ENCODE measurements around the gene FAHD2A. TPM values are rescaled to one million over a fixed set of nuclear protein-coding genes. Genes with fewer than 3 reads are reported as not detected.
"Not testable (repeated sequence)": the region's sequence is repeated elsewhere in the genome, so short reads cannot be mapped to it uniquely, and the experiment has no call there.

Gene FAHD2A, protein sequence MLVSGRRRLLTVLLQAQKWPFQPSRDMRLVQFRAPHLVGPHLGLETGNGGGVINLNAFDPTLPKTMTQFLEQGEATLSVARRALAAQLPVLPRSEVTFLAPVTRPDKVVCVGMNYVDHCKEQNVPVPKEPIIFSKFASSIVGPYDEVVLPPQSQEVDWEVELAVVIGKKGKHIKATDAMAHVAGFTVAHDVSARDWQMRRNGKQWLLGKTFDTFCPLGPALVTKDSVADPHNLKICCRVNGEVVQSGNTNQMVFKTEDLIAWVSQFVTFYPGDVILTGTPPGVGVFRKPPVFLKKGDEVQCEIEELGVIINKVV
- 25.7 and 32.3 TPM in 2 replicates for total RNA-seq (2014; rRNA removed; shearing (Covaris generic))

DNA sequence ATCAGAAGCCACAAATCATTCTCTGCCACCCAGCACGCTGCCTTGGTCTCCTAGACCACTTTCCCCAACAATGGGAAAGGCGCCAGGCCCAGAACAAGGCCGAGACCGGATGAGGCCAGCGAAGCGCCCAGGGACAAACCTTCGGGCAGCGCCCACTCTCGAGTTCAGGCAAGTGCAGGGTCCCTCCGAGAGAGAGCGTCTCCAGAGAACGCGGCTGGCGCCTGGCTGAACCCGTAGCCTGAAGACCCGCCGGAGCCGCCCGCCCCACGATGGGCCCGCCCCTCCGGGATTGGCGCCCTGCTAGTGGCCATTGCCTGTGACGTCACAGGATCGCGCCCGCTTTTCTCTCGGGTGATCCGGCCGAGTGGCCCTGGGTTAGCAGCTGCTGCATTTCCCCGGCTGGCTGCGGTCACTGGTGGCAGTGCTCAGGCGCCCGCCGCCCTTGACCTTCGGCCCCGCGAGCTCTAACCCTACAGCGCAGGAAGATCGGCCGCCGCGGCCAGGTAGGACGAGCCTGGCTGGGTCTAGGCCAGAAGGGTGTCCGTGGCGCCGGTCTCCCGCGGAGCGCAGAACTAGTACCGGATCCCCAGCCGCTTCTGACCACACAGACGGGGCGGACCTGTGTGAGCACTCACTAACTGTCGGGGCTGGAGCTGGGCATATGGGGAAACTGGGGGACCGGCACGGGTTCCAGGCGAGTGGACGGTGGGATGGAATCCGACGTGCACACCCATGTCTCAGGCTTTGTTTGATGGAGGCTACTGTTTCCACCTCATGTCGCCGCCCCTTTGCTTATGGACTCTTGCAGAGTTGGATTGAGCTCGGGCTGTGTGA lies at the start of gene FAHD2A:
Gene FAHD2A (plus strand): TSS at position 339 of the 834 bp plus-strand sequence. CDS start 2,851 bp downstream, outside the sequence.
- DNase-seq (ENCODE audit: low read depth) = peak; percentile 87

DNA sequence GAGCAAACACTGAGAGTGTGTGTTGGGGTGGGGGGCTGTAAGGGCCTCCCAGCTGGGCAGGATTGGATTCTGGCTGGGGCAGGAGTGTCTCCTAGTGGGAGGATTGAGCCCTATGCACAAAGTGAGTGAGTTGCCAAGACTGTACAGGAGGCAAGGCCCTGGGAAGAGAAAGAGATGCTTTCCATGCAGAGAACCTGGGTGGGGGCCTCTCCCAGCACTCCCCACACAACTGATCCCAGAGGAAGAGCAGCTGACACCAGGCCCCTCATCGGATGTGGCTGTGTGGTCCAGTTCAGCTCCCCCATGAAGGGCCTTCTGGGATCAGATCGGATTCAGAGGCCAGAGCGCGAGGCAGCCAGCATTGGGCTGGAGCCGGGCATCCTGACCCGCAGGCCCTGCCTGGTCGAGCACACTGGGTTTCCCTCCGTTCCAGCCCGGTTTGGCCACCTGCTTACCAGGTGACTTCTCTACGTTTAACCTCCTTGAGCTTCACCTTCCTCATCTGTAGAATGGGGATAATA lies 49.4 kb upstream of the FAHD2A start:
- no peak for DNase-seq (ENCODE audit: low read depth)

DNA sequence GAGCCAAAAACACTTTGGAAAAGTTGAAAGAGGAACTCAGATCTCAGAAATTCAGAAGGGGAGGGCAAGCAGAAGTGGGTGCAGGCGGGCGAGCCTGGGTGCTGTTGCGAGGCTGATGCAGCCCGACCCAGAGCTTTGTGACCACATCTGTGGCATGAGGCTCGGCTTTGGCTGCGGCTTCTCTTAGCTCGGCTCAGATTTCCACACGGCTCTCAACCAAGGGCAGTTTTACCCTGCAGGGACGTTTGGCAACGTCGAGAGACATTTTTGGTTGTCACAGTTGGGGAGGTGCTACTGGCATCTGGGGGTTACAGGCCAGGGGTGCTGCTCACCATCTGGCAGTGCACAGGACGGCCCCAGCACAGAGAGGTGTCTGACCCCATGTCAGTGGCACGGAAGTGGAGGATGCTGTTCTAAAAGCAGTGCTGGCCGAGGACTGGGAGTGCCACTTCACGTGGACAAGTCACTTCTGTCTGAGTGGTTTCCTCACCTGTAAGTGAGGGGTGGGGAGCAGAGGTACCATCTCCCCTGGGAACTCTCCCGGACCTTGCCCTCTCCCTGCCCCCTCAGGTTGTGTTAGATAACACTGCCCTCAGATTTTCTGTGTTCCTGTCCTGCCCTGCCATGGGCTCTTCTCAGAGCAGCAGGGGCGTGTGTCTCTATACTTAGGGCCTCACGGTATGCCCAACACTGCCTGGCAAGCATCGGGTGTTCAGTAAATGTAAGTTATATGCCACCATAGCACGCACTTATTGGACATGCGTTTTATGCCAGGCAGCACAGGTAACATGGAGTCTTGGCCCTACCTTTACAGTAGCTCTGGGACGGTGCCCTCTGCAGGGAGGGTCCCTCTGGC lies 48.7 kb upstream of the FAHD2A start:
- no peak for DNase-seq (ENCODE audit: low read depth)

DNA sequence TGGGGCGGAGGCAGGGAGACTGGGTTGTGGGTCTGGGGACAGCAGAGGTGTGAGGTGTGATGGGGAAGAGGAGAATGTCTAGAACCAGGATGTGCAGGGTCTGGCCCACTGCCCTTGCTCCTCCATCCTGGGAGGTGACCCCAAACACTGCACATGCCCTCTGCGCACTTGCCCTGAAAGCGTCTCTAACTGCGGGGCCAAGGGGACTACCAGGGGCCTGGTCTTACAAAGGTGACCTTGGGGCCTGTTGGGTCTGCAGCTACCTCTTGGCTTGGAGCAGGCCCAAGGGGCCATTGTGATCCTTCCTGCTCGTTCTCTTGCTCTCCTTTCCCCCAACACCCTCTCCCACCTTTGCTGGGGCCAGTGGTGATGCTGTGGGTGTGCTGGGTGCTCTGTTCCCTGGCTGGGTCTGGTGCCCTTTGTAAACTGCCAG lies 48.0 kb upstream of the FAHD2A start:
- DNase-seq (ENCODE audit: low read depth) = no peak

DNA sequence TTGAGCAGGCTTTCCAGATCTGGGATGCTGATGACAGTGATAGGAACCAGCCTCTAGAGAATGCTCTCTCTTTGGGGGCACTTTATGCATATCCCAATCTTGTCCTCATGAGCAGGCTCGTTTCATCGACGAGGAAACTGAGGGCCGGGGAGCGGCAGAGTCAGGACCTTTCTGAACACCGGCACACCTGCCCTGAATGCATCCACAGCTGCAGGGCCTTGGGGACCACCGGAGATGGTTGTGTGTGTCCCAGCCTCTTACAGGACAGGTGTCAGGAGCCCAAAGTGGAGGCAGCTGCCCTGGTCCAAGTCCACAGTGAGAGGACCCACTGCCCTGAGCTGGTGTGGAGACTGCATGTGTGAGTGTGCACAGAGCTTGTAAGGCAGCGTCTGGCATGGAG lies 47.6 kb upstream of the FAHD2A start:
- DNase-seq (ENCODE audit: low read depth) = no peak

DNA sequence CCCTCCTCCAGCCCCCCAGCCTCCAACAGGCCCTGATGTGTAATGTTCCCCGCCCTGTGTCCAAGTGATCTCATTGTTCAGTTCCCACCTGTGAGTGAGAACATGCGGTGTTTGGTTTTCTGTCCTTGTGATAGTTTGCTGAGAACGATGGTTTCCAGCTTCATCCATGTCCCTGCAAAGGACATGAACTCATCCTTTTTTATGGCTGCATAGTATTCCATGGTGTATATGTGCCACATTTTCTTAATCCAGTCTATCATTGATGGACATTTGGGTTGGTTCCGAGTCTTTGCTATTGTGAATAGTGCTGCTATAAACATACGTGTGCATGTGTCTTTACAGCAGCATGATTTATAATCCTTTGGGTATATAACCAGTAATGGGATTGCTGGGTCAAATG lies 47.0 kb upstream of the FAHD2A start:
- not testable (repeated sequence) for DNase-seq (ENCODE audit: low read depth)

DNA sequence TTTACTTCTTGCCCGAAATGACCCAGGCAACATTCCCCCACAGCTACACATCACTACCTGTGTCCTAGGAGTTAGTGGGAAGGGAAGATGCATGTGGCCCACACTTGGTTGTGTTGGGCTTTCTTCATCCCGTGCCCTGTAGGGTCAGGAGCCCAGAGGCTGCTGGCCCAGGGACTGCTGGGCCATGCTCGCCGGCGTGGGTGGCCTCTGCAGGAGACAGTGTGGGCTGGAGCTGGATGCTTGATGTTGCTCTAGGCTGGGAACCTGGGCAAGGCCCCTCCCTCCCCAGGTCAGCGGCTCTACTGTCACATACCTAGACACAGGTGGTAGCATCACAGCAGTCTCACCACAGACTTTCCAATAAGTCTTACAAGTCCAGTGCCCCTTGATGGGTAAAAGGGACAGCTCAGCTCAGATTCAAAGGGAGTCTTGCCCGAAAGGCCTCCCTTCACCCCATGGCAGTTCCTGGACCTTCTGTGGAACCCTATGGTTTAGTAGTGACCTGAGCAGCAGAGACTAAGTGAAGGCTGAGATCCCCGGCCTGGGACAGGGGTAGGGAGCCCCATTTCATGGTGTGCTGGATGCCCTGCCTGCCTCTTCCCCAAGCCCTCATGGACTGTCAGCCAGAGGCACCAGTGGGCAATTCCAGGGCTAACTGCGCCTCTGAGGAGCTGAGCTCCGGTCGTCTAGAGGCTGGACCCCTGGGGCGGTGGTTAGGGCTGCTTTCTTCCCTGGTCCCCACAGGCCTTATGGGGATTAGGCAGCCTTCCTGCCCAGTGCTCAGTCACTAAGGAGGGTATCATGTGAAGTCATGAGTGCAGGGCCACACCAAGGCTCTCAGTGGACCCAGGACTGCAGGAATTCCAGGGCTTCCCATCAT lies 45.4 kb upstream of the FAHD2A start:
- no peak for DNase-seq (ENCODE audit: low read depth)

DNA sequence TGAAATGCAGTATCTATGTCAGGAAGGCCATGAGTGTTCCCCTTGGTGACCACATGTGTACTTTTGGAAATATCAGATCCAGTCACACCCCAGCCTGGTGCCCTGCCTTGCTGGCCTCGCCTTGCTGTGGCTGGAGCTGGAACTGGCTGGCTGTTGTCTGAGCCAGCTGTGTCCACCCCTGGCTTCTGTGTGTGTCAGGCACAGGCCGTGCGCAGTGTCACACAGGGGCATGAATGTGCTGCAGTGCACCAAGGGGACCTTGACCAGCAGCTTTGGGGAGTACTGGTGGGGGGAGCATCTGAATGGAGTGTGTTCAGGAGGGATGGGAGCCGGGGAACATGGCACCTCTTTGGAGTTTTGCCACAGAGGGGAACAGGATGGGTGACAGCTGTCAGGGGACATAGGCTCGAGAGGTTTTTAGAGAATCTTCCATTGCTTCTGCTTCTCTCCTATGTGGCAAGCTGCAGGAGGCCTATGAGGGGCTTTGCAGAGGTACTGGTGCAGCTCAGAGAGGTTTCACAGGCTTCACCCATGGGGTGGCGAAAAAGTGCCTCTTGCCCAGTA lies 44.7 kb upstream of the FAHD2A start:
- DNase-seq (ENCODE audit: low read depth) = no peak

DNA sequence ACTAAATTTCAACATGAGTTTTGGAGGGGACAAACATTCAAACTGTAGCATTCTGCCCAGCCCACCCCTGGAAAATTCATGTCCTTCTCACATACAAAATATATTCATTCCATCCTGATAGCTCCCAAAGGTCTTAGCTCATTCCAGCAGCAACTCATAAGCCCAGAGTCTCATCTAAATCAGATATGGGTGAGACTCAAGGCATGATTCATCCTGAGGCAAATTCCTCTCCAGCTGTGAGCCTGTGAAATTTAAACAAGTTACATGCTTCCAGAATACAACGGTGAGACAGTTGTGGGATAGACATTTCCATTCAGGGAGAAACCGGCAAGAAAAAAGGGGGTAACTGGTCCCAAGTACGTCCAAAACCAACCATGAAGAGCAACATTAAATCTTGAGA lies 43.5 kb upstream of the FAHD2A start:
- DNase-seq (ENCODE audit: low read depth) = peak; percentile 72

DNA sequence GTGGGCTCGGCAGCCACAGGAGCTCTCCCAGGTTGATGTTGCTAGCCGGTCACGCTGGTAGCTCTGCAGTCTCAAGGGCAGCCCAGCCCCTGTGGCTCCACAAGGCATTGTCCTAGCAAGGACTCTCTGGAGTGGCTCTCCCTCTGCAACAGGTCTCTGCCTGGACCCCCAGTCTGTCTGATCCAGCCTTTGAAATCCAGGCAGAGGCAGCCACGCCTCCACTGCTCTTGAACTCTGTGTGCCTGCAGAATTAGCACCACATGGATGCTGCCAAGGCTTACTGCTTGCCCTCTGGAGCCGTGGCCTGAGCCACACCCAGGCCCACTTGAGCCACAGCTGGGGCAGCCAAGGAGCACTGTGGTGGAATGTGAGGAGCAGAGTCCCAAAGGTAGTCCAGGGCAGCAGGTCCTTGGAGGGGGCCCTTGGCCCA lies 43.0 kb upstream of the FAHD2A start:
- DNase-seq (ENCODE audit: low read depth) = no peak

DNA sequence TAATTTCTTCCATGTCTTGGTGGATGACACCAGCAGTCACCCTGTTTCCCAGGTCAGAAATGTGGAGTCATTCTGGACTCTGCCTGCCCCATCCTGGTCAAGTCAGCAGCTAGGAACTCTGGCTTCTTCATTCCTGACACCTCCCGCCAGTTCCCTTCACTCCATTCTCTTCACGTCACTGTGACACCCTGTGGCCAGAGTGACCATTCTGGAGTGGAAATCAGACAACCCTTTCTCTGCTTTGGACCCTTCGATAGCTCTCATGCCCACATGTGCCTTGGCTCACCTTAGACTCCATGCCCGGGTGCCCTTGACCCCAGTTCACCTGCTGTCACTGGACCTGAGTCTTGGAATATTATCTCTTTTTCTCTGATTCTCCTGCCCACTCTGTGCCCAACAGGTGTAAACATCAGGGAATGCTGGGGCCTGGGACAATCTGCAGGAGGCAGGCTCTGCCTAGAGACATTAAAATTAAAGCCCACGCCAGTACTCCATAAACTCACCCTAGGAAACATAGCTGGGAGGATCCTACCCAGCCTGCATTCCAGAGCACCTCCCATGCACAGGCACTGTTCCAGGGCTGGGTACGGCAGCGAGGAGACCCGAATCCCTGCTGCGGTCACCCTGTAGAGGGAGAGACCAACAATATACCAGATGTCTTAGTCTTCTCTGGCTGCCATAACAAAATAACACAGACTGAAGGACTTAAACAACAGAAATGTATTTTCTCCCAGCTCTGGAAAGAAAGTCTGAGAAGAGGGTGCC lies 41.1 kb upstream of the FAHD2A start:
- no peak for DNase-seq (ENCODE audit: low read depth)

DNA sequence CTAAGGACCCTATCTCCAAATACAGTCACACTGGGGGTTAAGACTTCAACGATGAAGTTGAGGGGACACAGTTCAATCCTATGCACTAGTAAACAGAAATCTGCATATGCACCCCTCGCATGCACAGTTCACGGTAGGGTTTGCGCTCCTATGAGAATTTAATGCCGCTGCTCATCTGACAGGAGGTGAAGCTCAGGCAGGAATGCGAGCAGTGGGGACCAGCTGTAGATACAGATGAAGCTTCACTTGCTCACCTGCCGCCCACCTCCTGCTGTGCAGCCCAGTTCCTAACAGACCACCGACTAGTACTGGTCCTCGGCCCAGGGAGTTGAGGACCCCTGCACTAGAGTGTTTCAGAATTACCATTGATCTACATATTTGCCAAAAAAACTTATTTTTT lies 40.0 kb upstream of the FAHD2A start:
- DNase-seq (ENCODE audit: low read depth) = no peak

DNA sequence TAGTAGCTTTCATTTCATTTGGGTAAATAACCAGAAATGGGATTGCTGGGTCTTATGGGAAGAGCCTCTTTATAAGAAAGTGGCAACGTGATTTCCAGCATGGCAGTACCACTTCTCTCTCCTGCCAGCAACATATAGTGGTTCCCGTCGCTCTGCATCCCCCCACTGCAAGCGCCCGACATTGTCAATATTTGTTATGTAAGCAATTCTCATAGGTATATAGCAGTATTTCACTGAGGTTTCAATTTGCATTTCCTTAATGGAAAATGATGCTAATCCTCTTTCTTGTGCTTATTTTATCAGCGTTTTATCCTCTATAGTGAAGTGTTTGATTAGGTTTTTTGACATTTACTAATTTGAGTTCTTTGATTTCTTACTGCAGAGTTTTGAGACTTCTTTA lies 36.0 kb upstream of the FAHD2A start:
- no peak for DNase-seq (ENCODE audit: low read depth)

DNA sequence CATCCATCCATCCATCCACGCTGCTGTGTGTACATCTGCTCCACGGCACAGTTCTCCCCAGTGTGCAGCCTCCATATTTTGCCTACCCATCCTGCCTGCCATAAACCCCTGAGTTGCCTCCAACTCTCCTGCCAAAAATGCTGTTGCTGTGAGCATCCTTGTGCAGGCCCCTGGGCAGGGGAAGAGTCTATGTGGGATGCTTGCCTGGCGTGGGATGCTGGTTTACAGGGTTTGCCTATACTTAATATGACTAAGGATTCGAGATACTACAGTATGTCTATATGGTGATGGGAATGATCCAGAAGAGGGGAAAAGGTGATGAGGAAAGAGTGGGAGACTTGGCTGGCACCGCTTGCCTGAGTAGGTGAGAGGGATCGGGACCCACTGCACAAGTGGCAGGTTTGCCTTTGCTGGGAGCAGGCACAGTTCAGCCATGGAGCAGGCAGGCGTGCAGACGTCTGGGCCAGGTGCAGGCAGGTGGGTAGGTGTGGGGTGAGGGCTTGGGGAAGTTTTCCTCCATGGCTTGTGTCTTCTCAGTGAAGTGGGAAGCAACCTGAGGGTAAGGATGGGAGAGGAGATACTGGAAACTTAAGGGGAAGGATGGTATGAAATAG lies 30.2 kb upstream of the FAHD2A start:
- no peak for DNase-seq (ENCODE audit: low read depth)

DNA sequence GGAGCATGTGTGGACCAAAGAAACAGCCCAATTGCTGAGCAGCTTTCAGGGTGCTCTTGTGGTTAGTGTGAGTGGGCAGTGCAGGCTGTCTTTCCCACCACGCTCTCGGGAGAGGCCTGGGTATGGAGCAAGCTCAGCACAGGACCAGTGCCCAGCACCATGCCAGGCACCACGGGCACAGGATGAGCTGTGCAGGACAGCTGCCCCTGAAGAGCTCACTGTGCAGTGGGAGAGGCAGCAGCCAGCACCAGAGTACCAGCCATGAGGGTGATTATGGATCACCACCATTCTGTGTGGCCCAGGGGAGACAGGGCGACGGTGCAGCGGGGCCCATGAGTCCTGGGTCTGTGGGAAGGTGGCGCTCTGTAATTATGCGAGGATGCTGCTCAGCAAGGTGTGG lies 29.7 kb upstream of the FAHD2A start:
- DNase-seq (ENCODE audit: low read depth) = no peak

DNA sequence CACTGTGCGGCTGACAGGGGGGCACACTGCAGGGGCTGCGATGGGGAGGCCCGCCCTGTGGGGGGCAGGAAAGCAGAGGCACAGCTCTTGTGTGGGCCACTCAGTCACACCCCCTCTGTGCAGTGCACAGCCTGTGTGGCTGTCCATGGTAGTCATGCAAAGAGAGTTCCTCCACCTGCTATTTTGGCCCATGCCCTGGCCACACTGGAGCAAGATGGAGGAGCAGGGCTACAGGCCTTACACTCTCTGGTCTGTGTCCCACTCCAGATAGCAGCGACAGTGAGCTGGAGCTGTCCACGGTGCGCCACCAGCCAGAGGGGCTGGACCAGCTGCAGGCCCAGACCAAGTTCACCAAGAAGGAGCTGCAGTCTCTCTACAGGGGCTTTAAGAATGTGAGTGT lies 28.5 kb upstream of the FAHD2A start:
- DNase-seq (ENCODE audit: low read depth) = no peak

DNA sequence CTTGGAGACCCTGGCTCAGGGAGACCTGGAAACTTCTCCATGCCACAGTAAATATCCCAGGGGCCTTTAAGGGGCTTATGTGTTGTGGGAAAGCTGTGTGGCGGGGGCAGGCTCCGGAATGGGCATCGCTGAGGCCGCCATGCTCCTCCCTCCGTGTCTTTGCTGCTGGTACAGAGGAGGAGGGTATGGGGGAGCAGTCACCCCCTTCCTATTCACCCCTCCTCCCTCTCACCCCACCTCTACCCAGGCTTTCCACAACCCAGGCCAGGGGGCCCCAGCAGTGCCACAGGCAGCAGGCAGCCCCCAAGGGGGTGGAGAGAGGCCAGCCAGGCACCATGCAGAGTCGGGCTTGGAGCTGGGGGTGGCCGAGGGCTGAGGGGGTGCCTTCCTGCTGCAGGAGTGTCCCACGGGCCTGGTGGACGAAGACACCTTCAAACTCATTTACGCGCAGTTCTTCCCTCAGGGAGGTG lies 28.0 kb upstream of the FAHD2A start:
- DNase-seq (ENCODE audit: low read depth) = no peak

DNA sequence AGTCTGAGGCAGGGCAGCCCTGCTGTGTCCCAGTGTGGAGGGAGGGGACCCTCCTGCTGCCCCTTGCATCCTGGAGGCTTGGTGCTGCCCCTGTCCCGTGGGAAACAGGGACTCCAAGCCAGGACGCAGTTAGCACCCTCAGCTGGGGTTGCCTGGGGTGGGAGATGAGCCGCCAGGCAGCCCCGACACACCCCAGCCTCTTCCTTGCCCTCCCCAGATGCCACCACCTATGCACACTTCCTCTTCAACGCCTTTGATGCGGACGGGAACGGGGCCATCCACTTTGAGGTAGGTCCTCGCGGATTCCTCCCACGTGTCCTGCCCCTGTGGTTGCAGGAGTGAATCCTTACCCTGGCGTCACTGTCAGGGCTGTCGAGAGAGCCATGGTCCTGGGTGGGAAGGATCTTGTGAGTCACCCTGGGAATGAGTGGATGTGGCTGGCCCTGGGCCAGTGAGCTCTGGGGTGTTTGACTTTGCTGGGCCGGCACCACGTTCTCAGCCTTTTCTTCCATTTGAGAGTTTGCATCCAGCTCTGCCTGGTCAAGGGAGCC lies 27.5 kb upstream of the FAHD2A start:
- no peak for DNase-seq (ENCODE audit: low read depth)
